ENCODE measurements around the gene FGFBP3. TPM values are rescaled to one million over a fixed set of nuclear protein-coding genes. Genes with fewer than 3 reads are reported as not detected.

Gene FGFBP3, protein sequence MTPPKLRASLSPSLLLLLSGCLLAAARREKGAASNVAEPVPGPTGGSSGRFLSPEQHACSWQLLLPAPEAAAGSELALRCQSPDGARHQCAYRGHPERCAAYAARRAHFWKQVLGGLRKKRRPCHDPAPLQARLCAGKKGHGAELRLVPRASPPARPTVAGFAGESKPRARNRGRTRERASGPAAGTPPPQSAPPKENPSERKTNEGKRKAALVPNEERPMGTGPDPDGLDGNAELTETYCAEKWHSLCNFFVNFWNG
- total RNA-seq: 1 to 10 TPM; 3.3 to 3.6 TPM

GRCh38 chr10:91909117-91909677, at the start of gene FGFBP3:
Gene FGFBP3, minus strand, starts transcription at chr10:91909486. Its CDS starts 517 bp downstream, at chr10:91908969.
- POLR2A ChIA-PET: interaction anchor here (1.5 to 2.6 kb wide), 3 partner anchors 14 to 112 kb away, joined by 5 to 27 read pairs (median 7); partner anchors contain the start of genes BTAF1 and TNKS2
- CTCF ChIA-PET: interaction anchor here (1.2 to 2.6 kb wide), 2 partner anchors 20 to 22 kb away, joined by 4 to 7 read pairs; no protein-coding TSS in a partner anchor

DNA sequence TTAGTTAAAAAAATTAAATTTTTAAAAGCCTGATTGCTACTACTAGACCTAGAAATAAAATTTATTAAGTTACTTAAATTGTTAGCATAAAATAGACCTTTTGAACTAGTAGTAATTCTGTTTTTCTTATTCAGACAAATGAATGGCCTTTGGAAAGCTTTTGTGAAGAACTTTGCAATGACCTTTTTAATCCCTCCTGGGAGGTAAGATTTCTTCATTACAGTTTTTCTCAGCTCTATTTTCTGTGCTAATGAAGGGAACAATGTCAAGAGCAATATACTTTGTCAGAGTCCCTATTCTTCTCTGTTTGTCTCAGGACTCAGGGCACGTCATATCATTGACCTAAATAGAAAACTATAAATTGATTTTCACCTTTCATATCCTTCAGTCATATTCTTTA, 47.8 kb upstream of the FGFBP3 start:
- CTCF ChIA-PET: no interaction called here

DNA sequence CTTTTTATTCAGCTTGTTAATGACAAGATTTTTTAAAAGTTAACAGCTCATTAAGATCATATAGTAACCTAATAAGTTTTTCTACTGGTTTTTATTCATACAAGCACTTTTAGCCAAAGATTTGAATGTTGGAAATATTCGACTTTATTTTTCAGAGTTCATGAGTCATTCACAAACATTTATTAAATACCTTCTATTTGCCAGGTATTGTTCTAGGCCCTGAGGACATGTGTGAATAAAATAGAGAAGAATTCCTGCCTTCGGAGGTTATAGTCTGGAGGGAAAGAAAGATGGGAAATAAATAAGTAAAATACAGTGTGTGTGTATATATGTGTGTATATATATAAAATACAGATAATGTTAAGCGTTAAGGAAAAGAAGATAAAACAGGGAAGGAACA, 45.8 kb upstream of the FGFBP3 start:
- ChIA-PET POLR2A (no interaction called here), CTCF (no interaction called here)

More for the DNA sequence above, 47.8 kb upstream of the FGFBP3 start:
- POLR2A ChIA-PET: no interaction called here

DNA sequence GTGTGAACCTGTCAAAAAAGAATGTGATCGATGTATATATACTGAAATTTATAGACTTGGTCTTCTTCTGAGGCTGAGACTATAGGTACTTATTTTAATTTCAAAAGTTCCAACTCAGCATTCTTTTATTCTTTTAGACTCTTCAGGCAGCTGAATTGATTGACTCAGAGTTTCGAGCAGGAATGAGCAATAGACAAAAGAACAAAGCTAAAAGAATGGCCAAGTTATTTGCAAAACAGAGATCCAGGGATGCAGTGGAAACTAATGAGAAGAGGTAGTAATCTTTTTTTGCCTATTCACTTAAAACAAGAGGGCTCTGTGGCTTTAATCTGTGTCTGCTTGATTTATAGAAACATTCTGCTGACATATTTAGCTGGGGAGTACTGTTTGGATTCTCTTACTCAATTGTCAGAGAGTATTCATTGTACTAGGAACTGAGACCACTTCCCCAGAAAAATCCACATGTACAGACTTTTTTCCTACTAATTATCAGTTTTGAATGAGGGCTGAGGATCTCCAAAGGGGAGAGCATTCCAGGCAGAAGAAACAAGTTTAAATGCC, 44.4 kb upstream of the FGFBP3 start:
- POLR2A ChIA-PET: interaction anchor here (0.7 kb wide), 1 partner anchor 21 kb away, joined by 3 read pairs; no protein-coding TSS in a partner anchor
- CTCF ChIA-PET: interaction anchor here (0.7 kb wide), 1 partner anchor 60 kb away, joined by 3 read pairs; no protein-coding TSS in a partner anchor

DNA sequence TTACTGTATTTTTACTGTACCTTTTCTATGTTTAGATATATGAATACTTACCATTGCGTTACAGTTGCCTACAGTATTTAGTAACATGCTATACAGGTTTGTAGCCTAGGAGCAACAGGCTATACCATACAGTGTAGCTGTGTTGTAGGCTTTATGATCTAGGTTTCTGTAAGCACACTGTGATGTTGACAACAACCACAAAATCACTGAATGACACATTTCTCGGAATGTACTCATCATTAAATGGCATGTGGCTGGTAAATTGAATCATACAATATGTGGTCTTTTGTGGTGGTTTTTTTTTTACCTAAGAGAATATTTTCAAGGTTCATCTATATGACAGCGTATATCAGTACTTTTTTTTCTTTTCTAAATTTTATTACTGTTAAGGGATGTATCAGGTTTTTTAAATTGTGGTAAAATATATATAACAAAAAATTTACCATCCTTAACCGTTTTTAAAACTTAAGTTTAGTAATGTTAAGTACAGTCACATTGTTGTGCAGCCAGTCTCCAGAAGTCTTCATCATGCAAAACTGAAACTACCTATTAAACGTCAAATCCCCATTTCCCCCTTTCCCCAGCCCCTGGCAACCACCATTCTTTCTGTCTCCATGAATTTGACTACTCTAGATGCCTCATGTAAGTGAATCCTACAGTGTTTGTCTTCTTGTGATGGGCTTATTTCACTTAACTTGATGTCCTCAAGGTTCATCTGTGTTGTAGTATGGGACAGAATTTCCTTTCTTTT, 35.8 kb upstream of the FGFBP3 start:
- ChIA-PET CTCF (interaction anchor here (1.1 kb wide), 1 partner anchor 22 kb away, joined by 3 read pairs; the partner anchor contains the start of gene BTAF1), POLR2A (no interaction called here)

DNA sequence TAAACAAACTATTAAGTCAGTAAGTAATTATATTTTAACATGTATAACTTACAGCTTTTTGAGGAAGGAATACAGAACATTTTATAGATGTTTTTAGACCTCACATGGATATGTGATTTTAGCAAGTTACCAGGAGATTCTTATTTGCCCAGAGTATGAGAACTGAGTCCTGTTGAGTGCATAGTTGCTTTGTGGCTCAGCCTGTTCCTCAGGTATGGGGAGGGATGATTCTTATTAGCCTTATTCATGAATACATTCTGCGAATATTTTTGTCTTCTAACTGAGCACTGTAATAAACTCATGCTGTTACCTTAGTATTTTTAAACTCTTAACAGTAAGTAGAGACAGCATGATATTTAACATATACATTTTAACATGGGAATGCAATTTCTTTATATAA, 32.1 kb upstream of the FGFBP3 start:
- POLR2A ChIA-PET: interaction anchor here (0.9 to 1.3 kb wide), 2 partner anchors 18 to 22 kb away, joined by 4 to 5 read pairs; partner anchors contain the start of gene BTAF1
- CTCF ChIA-PET: no interaction called here

- POLR2A ChIA-PET: no interaction called here
- CTCF ChIA-PET: no interaction called here
These were observed 30.4 kb upstream of the FGFBP3 start for GRCh38 chr10:91939653-91940052.

GRCh38 chr10:91935886-91936285, 26.6 kb upstream of the FGFBP3 start:
- POLR2A ChIA-PET: interaction anchor here (0.6 to 1.1 kb wide), 4 partner anchors 12 to 619 kb away, joined by 3 to 6 read pairs (median 3); partner anchors contain the start of genes BTAF1 and TNKS2

DNA sequence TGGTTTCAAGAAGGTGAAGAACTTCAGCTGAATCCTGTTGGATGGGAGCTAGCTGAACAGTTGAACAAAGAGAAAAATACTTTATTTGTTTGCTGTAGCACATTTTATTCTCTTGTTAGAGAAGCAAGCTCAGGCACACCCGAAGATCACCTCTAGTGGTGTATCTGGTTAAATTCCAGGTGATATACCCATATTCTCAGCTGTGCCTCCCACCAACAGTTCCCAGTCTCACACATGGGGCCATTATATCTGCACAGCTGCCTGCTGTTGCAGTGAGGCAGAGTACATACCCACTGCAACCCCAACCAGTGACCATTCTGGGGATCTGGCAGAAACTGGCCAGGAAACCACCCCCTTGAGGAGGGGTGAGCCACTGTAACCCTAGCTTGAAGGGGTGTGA, 23.5 kb upstream of the FGFBP3 start:
- POLR2A ChIA-PET: interaction anchor here (0.6 to 1.5 kb wide), 2 partner anchors 9 to 20 kb away, joined by 3 read pairs; partner anchors contain the start of gene BTAF1

More at GRCh38 chr10:91935886-91936285, 26.6 kb upstream of the FGFBP3 start:
- CTCF ChIA-PET: no interaction called here

GRCh38 chr10:91931526-91932190, 22.4 kb upstream of the FGFBP3 start:
- ChIA-PET POLR2A (interaction anchor here (1.5 kb wide), 1 partner anchor 8 kb away, joined by 3 read pairs; the partner anchor contains the start of gene BTAF1), CTCF (no interaction called here)

More for the DNA sequence above, 23.5 kb upstream of the FGFBP3 start:
- CTCF ChIA-PET: no interaction called here

- CTCF ChIA-PET: no interaction called here
- POLR2A ChIA-PET: no interaction called here
These were observed 21.7 kb upstream of the FGFBP3 start for GRCh38 chr10:91930939-91931338.

DNA sequence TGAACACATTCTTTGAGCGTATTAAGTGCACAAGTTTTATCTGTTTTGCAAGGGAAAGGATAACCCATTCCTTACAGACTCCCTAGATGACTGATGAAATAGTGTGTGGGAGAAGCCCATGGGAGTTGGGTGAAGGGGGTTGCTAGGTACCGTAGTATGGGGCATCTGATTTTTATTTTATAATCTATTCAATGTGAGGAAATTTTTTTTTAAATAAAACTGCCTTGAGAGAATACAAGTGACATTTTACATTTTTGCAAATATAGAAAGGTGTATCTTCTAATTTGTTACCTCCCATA, 15.7 kb upstream of the FGFBP3 start:
- ChIA-PET CTCF (no interaction called here), POLR2A (interaction anchor here (3.4 kb wide), 1 partner anchor 17 kb away, joined by 27 read pairs; the partner anchor contains the start of gene FGFBP3)

DNA sequence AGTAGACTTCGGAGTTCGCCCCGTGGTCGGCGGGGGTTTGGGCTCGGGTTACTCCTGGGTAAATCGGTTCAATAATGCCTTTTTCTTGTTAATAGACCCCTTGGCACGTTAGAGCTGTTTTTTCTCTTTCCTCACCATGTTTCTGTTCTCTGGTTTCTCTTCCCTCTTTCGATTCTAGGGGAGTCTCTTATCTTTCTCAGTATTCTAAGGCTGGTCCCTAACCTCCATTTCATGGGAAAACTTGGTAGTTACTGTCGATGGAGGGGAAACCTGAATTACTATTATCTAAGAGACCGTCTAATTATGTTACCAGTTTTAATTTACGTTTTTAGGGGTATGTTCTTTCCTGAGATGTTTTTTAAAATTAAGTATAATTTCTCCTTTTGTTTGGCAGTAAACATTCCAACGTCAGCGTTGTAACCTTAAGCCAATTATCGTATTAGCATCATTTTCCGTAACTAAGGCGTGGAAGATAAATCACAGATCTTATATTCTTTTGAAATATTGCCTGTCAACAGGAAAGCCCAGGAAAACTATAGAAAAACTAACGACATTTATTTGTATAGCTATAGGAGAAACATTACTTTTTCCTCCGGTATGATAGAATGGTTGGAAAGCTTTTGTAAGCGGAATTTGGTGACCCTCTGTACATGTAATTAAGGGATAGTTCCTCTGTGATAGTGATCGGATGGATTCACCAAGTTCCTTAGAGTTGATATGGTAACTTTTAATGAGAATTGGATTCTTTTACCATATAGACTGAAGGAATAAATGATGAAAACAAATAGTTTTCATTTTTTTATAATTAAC, 15.1 kb upstream of the FGFBP3 start:
- ChIA-PET CTCF (interaction anchor here (0.9 to 1.3 kb wide), 2 partner anchors 9 to 14 kb away, joined by 3 read pairs; no protein-coding TSS in a partner anchor), POLR2A (interaction anchor here (0.6 to 3.4 kb wide), 10 partner anchors 8 to 668 kb away, joined by 3 to 27 read pairs (median 4); partner anchors contain the start of genes FGFBP3, KIF11 and TNKS2)

DNA sequence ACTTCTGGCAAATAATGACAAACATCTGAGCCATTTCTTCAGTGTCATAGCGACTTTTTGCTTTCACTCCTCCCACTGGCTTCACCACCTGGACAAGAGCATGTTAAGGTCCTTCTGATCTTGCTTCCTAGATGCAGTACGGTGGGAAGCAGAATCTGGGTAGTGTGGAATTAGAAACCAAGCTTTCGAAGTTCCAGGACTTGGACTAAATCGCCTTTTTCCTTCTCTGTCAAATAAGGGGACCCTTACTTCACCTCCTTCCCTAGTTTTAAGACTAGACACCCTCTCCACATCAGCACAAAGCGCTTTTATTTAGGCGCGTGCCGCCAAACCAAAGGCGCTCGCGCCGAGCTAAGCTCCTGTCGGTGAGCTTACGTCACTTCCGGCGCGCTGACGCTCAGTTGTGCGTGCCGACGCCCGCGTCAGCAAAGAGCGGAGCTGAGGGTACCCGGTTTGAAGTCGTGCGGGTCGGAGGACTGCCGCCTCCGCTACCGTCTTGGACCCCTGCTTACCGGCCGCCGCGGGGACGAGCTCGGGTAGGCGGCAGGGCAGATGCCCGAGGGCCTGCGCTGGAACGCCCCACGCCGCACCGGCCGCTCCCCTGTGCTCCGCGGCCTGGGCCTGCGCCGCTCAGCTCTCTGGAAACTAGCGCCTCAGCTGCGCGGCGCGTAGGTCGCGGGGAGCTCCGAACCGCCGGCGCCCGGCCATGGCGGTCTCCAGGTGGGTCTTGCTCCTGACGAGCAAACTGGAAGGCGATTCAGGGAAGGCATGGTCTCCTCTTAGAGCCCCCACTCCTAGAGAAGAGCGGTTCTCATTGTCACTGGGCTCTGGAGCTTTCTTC, 14.3 kb upstream of the FGFBP3 start, which contains the start of gene BTAF1:
Gene BTAF1, plus strand, starts transcription at position 400 of the 841 bp plus-strand sequence. Its CDS starts 307 bp downstream, at position 707.
- CTCF ChIA-PET: interaction anchor here (0.9 to 1.3 kb wide), 3 partner anchors 8 to 21 kb away, joined by 3 read pairs; no protein-coding TSS in a partner anchor
- POLR2A ChIA-PET: interaction anchor here (0.6 to 3.4 kb wide), 10 partner anchors 8 to 669 kb away, joined by 3 to 27 read pairs (median 4); partner anchors contain the start of genes FGFBP3, KIF11 and TNKS2

DNA sequence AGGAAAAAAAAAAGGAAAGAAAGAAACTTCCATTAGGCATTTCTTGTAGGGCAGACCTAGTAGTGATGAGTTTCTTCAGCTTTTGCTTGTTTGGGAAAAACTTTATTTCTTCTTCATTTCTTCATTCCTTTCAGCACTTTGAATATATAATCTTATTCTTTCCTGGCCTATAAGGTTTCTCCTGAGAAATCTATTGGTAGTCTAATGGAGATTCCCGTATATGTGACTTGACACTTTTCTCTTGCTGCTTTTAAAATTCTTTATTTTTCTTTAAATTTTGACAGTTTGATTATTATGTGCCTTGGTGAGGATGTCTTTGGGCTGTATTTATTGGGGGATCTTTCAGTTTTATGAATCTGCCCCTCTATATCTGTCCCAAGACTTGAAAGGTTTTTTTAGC, 10.4 kb upstream of the FGFBP3 start:
- POLR2A ChIA-PET: no interaction called here
- CTCF ChIA-PET: no interaction called here

DNA sequence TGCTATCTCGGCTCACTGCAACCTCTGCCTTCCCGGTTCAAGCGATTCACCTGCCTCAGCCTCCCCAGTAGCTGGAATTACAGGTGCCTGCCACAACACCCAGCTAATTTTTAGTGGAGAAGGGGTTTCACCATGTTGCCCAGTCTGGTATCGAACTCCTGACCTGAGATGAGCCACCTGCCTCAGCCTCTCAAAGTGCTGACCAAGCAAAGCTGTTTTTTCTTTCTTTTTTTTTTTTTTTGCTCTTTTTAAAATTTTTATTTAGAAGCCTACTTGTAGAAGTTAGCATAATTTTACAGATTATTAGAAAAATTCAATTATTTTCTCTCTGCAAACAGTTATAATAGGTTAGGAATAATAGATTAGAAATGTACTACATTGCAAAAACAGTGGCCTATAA, 1.2 kb upstream of the FGFBP3 start:
- CTCF ChIA-PET: interaction anchor here (0.9 kb wide), 1 partner anchor 152 kb away, joined by 3 read pairs; no protein-coding TSS in a partner anchor
- POLR2A ChIA-PET: interaction anchor here (0.6 to 1.3 kb wide), 2 partner anchors 13 to 49 kb away, joined by 3 to 5 read pairs; partner anchors contain the start of gene BTAF1
